HG03135 (cell line): ENCODE results near the gene KIF26A.

ENCODE experiments used
- ATAC-seq: cut with Tn5 transposase; IDR thresholded peaks from one replicate; pipeline ENCODE4 v1.9.1; 2021; ENCODE audit warnings: mild to moderate bottlenecking, moderate library complexity; ENCODE audit not compliant: unreplicated experiment

Gene KIF26A

DNA sequence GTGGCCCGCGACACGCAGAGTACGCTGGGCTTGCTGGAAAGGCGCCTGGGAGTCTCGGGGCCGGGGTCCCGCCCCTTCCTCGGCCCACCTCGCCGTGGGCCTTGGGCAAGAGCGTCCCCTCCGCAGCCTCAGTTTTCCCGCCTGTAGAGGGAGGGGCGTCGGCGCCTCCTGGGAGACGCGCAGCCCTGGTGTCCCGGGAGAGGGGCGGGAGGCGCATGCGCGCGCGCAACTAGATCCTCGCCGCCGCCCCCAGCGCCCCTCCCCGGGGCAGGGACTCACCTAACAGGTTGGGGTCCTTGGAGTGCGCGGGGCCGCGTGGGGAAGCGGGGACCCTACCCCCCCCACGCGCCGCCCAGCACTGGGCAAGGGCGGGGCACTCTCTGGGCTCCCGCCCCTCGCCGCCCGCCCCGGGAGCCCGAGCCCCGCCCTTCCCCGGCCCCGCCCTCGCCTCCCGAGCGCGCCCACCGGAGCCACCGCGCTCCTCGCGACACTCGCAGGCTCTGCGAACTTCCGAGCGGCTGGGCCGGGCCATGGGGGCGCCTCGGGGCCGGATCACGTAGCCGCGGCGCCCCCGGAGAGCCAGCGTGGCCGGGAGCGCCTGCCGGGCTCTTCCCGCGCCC, at the start of gene KIF26A:
TSS of gene KIF26A (plus strand) at position 490 of the 620 bp plus-strand sequence. CDS start 136 bp downstream, outside the sequence.
- ATAC-seq = no peak

DNA sequence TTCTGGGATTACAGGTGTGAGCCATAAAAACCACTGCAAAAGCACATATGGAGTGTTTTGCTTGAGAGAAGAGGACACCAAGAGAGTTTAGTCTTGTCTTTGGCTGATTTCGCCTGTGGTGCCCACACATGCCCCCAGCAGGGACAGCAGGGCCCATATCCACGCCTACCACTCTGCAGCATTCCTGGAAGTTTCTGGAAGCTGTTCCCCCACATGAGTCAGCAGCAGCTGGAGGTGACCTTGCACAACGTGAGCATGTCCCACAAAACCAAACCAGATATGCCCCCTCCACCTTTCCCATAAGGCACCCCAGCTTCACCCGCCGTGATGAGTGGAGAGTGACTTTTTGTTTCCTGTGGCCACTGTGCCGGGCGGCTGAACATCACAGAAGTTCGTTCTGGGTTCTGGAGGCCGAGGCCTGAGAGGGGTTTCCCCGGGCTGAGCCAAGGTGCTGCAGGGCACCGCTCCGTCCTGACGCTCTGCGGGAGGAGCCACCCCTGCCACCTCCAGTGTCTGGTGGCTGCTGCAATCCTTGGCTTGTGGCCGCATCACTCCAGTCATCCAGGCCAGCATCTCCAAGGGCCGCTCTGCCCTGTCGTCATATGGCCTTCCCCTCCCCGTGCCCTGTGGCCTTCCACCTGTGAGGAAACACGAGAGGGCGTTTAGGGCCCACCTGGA, 48.2 kb upstream of the KIF26A start:
- ATAC-seq = no peak

DNA sequence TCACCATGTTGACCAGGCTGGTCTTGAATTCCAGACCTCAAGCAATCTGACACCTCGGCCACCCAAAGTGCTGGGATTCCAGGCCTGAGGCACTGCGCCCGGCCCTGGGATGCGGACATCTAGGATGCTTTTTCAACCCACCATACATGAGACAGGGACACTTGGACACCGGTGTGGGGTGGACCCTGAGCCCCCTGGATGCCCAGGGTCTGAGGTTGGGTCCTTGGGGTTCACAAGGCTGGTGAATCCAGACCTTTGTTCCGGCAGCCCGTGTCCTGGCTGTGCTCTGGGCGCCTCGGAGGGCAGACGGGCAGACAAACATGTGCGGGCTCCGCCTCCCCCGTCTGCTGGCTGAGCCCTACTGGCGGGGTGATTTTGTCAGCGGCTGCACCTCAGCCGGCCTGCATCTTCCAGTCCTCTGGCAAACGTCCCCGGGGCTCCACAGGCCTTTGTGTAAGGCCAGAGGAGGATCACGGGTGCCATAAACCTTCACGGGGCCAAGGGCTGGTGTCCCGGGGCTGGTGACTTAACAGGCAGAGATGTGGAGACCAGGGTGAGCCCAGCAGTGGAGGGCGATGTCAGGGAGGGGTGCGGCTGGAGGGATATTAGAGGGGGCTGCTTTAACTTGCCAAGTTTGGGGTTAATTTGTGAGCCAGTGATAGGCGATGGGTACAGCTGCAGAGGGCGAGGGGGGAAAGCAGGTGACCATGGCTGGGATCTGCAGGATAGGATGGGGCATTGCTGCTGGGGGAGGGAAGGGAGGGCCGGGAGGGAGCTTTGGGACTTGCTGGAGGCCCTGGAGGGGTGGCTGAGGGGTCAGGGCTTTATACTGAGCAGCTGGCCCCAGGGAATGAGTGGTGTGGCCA, 47.1 kb upstream of the KIF26A start:
- no peak for ATAC-seq

DNA sequence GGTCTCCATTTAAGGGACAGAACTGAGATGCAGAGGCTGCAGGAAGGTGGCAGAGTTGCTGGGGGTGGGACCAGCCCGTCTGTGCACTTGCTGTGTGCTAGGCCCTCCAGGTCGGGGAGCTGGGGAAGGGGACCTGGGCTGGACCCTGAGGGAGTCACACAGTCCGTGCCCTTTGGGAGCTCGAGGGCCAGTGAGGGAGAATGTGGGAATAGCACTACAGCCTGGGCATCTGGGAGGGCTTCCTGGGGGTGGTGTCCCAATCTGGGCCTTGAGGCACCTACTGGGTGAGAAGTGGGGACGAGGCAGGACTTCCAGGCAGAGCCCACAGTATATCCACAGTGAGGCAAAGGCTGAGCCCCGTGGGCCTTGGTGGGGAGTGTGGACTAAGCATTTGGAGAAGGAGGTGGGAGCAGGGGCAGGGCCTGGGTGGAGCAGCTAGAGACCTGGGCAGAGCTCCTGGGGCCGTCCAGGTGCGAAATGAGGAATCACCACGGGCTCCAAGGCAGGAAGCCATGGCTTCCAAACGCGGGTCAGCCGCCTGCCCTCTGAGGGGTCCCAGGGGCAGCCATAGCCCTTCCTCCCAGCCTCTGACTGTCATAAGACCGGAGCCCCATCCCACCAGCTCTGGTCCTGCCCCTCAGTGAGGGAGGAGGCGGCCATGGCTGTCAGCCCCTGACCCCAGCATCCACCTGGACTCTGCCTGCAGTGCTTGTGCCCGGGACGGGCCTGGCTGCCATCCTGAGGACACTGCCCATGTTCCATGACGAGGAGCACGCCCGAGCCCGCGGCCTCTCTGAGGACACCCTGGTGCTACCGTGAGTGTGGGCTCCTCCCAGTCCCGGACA, 46.2 kb upstream of the KIF26A start:
- ATAC-seq = no peak

DNA sequence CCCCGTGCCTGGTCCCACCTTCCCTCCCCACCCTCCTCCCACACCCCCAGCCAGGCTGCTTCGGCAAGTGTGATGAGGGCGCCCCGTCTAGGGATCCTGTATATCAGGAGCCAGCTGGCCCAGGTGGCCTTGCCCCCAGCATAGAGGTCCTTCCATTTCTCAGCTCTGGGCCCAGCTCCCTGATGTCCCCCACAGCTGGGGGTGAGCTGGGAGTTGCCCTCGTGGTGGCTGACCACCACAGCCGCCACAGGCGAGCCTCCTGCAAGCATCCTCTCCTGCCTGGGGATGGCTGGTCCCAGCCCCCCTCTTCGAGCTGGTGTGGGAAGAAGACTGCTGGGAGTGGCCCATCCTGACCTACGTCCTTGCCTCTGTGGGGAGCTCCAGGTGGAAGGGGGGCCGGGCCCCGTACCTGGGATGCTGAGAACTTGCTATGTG, 45.4 kb upstream of the KIF26A start:
- no peak for ATAC-seq

DNA sequence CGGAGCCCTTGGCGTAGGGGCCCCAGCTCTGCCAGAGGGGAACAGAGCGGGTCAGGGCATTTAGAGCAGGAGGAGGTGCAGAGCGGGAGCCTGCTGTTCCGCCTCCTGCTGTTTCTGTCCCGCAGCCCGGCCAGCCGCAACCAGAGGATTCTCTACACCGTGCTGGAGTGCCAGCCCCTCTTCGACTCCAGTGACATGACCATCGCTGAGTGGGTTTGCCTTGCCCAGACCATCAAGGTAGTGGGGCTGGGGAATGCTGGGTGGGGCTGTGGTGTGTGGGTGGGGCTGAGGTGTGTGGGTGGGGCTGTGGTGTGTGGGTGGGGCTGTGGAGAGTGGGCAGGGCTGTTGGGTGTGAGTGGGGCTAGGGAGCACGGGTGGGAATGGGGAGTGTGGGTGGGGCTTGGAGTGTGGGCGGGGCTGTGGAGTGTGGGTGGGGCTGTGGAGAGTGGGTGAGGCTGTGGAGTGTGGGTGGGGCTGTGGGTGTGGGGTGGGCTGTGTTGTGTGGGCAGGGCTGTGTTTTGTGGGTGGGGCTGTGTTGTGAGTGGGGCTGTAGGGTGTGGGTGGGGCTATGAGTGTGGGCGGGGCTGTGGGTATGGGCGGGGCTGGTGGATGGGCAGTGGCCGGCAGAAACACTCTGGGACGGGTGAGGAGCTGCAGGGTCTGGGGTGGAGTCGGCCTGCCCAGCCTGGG, 44.9 kb upstream of the KIF26A start:
- no peak for ATAC-seq

DNA sequence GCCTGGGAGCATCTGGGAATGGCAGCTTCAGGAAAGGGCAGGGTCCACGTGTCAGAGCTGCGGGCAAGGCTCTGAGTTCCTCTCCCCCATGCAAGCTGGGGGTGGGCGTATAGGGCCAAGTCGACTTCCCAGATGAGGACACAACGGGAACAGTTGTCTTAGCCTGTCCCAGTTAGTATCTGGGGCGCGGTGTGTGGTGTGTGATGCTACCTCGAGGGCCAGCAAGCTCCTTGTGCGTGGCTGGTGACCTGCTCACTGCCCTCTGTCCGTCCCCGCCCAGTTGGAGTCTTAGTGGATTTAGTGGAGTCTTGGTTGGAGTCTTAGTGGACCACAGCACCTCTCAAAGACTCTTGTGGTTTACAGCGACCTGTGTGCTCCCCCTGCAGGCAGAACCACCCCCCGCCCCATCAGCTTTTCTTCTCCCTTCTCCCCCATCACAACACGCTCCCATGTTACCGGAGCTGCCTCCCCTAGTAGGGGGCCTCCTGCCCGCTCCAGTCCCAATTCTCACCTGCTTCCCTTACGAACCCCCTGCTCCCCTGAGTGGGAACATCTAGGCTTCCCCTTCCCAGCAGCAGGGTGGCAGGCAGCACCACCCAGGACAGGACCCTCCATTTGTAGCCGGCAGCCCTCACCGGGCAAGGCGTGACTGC, 44.2 kb upstream of the KIF26A start:
- ATAC-seq = no peak

DNA sequence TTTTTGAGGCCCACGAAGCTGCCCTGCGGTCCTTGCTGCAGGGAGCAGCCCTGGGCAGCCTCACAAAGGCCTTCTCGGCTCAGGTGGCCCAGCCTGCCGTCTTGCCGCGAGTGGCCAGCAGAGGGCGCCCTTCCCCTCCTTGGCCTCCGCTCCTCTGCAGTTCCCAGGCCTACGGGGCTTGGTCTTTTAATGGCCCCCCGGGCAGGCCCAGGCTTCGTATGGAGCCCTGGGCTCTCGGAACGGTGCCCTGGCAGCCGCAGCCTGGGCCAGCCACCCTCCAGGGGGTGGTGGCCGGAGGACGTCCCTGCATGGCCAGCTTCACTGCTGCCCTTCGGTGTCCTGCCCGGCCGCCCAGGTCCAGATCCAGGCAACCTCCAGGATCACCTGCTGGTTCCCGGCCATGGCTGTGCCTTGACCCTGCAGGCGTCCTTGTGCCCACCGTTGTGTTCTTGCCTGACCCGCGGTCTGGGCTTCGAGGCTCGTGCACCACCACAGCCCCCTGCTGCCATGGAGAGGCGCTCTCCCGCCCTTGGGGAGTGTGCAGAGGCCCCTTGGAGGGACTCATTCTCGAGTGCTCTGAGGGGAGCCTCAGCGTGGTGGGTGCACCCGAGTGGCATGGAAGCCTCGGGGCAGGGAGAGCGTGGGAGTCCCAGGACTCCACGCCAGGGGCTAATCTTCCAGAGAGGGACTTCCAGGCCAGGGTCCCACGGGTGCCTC, 43.5 kb upstream of the KIF26A start:
- ATAC-seq = no peak

DNA sequence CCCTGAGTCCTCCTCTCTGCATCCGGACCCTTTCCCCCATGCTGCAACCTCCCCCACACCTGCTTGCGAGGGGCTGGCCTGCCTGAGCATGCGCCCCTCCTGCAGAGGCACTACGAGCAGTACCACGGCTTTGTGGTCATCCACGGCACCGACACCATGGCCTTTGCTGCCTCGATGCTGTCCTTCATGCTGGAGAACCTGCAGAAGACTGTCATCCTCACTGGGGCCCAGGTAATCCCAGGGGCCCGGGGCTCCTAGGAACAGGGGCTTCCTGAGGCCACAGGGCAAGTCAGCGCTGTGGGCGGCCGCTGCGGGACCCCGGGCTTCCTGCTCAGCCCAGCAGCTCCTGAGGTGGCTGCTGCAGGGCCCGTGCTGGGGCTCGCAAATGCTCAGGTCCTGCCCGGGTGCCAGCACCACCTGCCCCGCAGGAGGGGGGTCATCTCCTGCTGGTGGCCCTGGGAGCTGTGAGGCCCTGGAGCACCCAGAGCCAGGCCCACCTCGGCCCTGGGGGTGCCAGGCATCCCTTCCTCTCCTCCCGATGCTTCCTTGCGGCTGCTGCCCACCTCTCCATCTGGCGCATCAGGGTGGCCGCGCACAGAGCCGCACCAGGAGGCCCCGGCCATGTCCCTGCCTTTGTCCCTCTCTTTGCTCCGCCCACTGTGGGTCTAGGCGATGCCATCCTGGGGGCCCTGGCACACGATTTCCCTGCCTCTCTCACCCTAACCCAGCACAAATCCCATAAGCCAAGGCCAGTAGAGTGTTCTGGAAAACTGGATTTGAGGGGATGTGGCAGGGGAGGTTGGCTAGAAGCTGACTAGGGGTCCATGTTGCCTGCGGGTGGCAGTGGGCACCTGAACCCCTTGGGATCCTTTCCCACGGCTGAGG, 42.7 kb upstream of the KIF26A start:
- no peak for ATAC-seq

DNA sequence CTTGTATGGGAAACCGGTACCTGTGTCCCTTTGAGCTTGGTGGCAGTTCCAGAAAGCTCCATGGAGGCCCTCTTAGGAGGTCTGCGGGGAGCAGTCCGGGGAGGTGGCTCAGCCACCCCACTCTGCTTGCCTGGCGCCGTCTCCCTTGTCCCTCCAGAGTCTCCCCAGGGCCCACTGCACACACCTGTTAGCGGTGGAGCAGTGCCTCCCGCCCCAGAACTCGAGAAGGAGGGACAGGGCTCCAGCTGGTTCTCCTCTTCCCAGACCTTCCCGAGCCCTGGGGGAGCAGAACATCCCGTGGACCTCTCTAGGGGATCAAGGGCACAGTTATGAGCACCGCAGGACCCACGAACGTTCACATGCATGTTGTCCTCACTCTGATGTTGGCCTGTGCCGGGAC, 42.1 kb upstream of the KIF26A start:
- ATAC-seq = no peak

DNA sequence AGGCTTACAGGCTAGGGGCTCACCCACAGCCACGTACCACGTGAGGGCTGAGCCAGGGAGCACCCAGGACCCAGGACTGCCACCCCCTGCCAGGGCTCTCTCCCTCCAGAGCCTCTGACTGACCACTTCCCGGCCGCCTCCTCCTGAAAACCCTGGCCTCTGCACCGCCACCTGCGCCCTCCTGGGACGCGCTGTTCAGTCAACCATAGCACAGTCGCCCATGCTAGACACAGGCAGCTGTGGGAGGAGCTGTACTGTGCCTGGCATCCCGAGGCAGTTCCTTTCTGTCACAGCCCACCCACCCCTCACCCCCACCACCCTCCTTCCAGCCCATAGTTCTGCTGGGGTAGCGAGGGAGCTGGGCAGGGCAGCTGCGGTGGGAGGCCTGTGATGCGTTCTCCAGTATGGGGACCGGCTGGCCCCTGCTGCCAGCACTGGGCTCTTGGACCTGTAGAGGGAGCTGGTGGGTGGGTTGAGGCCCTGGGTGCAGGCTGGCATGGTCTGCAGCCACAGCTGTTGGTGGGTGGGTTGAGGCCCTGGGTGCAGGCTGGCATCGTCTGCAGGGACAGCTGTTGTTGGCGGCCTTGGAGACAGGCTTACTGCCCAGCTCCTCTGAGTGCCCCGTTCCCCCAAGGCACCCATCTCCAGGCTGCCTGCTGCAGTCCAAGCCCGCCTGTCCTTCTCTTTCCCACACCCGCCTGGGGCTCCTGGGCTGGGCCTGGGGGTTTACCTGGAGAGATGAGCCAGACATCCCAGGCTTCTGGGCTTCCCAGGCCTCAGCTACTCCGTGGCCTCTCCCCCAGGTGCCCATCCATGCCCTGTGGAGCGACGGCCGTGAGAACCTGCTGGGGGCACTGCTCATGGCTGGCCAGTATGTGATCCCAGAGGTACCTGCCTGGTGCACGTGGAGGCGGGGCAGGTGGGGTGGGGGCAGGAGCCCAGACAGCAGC, 41.4 kb upstream of the KIF26A start:
- no peak for ATAC-seq

DNA sequence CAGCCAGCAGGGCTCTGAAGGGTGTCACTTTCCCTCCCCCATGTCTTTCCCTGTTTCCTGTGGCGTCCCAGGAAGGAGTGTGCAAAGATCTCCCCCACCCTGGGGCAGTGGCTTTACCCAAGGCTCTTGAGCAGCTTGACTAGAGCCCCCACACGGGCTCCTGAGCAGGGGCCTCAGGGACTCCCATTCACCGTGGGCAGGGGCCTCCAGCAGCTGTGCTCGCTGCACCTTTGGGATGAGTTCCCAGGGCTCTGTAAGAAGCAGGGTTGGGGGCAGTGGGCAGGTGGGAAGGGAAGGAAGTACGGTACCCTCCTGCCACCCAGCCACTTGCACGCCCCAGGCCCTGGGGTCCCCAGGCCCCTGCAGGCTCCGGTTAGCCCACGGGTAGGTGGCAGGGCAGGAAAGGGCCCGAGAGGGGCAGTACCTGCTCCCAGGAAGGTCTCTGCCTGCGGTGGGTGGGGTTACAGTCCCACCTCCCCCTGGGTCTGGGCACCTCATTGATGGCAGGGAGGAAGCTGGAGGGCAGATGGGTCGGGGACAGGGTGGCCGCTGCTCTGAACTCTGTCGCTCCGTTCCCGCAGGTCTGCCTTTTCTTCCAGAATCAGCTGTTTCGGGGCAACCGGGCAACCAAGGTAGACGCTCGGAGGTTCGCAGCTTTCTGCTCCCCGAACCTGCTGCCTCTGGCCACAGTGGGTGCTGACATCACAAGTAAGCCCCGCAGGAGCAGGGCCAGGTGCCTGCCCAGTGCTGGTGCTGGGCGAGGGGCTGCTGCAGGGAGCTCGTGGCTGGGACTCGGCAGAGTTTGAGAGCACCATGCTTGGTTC, 39.9 kb upstream of the KIF26A start:
- ATAC-seq = no peak

DNA sequence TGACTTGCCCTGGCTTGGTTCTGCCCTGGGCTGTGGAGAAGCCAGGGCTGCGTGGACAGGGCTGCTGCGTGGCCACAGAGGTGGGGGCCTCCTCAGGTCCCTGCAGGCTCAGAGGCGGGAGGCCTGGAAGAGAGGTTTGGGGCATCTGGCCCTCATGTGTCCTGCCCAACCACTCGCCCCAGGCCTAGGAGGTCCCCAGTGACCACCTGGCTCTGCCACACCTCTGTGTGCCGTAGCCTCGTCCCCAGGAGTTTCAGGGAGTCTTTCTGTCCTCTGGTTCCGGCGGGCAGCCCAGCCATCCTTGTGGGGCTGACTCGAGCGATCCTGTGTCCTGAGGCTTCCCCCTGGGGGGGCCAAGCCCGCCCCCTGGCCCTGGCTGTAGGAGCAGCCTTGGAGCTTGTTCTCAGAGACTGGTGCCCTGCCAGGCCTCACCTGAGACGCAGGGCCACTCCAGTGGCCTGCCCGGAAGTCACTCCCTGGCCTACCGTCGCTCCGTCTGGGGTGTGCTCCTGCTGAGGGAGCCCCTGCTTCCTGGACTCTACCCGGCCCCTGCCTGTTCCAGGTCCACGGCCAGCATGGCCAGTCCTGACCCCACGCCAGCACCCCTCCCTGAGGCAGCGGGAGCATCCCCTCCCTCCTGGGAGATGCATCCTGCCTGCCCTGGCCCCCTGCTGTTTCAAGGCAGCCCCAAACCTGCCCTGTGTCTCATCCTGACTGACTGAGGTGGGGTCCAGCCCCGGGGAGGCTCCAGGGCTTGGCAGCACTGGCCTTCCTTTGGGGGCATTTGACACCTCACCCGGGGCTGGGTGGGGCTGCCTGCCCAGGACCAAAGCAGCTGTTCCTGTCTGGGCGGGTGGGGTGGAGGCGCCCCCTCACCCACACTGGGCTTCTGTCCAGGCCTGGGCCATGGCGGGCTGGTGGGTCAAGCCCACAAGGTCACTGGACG, 39.0 kb upstream of the KIF26A start:
- no peak for ATAC-seq

DNA sequence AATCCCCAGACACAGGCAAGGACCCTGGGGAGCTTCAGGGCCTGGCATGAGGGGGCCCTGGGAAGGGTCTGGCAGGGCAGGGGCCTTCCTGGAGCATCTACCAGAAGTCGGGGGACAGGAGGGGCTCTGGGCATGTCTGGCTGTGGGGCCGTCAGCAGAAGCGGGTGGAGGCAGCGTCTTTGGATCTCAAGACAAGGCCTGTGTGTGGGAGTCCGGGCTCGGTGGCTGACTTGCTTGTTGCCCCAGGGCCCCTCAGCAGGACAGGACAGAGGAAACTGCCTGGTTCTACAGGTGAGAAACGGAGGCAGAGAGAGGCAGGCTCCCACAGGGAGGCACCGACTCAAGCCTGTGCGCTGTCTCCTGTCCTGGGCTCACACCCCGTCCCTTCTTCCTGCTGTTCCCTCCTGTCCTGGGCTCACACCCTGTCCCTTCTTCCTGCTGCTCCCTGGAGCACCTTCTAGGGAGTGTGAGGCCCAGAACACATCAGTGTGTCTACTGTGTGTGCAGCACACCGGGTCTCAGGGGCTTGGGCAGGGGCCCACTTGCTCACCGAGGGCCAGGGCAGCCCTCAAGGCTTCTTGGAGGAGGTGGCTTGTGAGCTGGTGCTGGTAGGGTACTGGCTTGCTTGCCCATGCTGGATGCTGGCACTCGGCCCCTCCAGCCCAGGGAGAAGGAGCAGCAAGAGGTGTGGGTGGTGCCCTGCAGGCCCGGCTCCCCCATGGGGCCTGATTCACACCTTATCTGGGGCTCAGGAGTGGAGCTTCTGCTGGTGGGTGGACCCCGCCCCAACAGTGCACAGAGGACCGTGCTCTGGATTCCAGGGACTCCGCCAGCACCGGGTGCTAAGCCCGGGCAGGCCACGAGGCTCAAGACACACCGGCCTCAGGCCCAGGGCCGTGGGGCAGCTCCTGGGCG, 38.0 kb upstream of the KIF26A start:
- ATAC-seq = no peak
